ENCODE measurements around the gene TMOD1. TPM values are rescaled to one million over a fixed set of nuclear protein-coding genes. Genes with fewer than 3 reads are reported as not detected.

The TMOD1 gene
- total RNA-seq, 1 donor from 2014 or later: 0.49 TPM

DNA sequence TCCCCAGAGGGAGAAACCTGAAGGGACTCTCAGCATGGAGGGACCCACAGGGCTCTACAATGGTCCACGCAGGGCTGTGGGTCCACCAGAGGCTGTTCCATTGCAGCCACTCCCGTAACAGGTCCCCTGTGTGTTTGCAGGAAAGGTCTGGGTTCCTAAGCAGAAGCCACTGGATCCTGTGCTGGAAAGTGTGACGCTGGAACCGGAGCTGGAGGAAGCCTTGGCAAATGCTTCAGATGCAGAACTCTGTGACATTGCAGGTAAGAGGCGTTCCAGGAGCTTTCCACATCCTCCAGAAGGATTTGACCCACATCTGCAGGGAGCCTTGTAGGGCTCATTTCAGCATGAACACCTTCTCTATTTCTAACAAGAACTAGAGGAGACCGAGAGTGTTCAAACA, 51.7 kb downstream of the TMOD1 start:
- H3K9me3 Mint-ChIP-seq: no peaks in the 10 kb centered on the region
- no peak overlapping the region for H3K27ac Mint-ChIP-seq
- no peaks in the 10 kb centered on the region for H3K36me3 Mint-ChIP-seq
- H3K4me3 Mint-ChIP-seq: no peak overlapping the region
- peaks cover 58% of the 10 kb centered on the region for H3K27me3 Mint-ChIP-seq (ENCODE audit: low read depth)
- H3K4me1 Mint-ChIP-seq: no peaks in the 10 kb centered on the region
- no peak for DNase-seq (ENCODE audit: low spot score in 2 of 2, unreplicated experiment in 2 of 2)
- TF ChIP-seq, protein P1, sequence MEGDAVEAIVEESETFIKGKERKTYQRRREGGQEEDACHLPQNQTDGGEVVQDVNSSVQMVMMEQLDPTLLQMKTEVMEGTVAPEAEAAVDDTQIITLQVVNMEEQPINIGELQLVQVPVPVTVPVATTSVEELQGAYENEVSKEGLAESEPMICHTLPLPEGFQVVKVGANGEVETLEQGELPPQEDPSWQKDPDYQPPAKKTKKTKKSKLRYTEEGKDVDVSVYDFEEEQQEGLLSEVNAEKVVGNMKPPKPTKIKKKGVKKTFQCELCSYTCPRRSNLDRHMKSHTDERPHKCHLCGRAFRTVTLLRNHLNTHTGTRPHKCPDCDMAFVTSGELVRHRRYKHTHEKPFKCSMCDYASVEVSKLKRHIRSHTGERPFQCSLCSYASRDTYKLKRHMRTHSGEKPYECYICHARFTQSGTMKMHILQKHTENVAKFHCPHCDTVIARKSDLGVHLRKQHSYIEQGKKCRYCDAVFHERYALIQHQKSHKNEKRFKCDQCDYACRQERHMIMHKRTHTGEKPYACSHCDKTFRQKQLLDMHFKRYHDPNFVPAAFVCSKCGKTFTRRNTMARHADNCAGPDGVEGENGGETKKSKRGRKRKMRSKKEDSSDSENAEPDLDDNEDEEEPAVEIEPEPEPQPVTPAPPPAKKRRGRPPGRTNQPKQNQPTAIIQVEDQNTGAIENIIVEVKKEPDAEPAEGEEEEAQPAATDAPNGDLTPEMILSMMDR (IDR thresholded peaks at IDR 0.05; ENCODE audit: unreplicated experiment): no peak

DNA sequence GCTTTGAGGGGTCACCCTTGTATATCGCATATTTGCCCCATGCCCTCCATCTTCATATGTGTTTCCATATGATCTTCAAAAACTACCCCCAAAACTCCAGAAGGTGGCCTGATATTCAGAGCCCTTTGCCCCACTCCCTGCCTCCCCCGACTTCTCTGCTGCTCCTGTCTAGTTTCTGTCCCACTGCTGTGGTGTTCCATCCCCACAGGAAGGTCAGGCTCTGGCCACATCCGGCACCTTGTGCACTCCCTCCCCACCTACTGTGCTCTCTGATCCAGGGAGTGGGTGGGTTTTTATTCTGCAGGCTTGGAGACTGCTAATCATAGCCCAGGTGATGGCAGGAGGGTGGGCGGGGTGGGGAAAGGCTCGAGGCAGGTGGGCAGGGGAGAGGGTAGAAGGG, 52.4 kb downstream of the TMOD1 start:
- no peaks in the 10 kb centered on the region for H3K4me1 Mint-ChIP-seq
- H3K27me3 Mint-ChIP-seq (ENCODE audit: low read depth): peaks cover 57% of the 10 kb centered on the region
- H3K4me3 Mint-ChIP-seq: no peak overlapping the region
- DNase-seq (ENCODE audit: low spot score in 2 of 2, unreplicated experiment in 2 of 2): no peak
- H3K36me3 Mint-ChIP-seq: no peaks in the 10 kb centered on the region
- no peak overlapping the region for H3K27ac Mint-ChIP-seq
- TF ChIP-seq, protein P1 (IDR thresholded peaks at IDR 0.05; ENCODE audit: unreplicated experiment): no peak
- H3K9me3 Mint-ChIP-seq: no peaks in the 10 kb centered on the region

DNA sequence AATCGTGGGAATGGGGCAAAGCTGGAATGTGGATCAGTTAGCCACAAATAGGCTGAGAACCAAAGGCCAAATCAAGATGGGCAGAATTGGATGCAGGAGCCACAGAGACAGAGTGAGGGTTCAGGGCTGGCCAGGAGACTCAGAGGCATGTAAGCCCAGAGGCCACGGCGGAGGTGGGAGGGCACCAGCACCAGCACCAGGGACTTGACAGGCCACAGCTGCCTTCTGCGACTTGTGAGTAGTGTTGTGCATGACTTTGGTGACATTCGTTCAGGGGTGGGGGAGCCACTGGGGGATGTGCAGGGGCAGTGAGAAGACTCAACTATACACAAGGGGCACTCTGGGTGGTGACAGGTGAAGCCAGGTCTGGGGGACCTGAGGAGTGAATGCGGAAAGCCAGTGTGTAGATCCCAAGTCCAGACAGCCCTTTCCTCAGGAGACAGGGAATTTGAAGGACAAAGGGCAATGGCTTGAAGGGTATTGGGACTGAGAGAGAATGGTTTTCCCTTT, 53.2 kb downstream of the TMOD1 start:
- H3K27me3 Mint-ChIP-seq (ENCODE audit: low read depth): peaks cover 52% of the 10 kb centered on the region
- no peaks in the 10 kb centered on the region for H3K4me1 Mint-ChIP-seq
- no peak for DNase-seq (ENCODE audit: low spot score in 2 of 2, unreplicated experiment in 2 of 2)
- no peaks in the 10 kb centered on the region for H3K9me3 Mint-ChIP-seq
- TF ChIP-seq, protein P1 (IDR thresholded peaks at IDR 0.05; ENCODE audit: unreplicated experiment): no peak
- H3K4me3 Mint-ChIP-seq: no peak overlapping the region
- no peaks in the 10 kb centered on the region for H3K36me3 Mint-ChIP-seq
- no peak overlapping the region for H3K27ac Mint-ChIP-seq

DNA sequence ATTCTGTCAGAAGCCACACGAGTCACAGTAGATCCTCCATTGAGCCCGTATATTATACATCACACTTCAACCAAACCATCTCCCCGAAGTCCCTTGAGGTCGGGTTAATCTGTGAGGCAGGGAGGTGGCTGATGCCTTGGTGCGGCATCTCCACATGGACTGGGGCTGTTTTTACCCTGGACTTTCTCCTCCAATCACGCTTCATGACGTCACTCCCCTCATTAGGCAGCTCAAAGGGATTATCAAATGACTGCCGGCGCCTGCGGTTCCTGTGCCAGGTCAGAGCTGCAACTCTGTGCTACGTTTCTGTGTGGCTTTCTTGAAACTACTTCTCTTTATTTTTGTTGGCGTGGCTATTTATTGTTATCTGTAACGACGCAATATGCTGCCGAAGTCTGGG, 53.7 kb downstream of the TMOD1 start:
- Mint-ChIP-seq H3K36me3 (no peaks in the 10 kb centered on the region), H3K27ac (no peak overlapping the region), H3K4me1 (no peaks in the 10 kb centered on the region), H3K27me3 (ENCODE audit: low read depth) (peaks cover 52% of the 10 kb centered on the region), H3K9me3 (no peaks in the 10 kb centered on the region), H3K4me3 (no peak overlapping the region)
- no peak for DNase-seq (ENCODE audit: low spot score in 2 of 2, unreplicated experiment in 2 of 2)
- TF ChIP-seq, protein P1 (IDR thresholded peaks at IDR 0.05; ENCODE audit: unreplicated experiment): no peak

DNA sequence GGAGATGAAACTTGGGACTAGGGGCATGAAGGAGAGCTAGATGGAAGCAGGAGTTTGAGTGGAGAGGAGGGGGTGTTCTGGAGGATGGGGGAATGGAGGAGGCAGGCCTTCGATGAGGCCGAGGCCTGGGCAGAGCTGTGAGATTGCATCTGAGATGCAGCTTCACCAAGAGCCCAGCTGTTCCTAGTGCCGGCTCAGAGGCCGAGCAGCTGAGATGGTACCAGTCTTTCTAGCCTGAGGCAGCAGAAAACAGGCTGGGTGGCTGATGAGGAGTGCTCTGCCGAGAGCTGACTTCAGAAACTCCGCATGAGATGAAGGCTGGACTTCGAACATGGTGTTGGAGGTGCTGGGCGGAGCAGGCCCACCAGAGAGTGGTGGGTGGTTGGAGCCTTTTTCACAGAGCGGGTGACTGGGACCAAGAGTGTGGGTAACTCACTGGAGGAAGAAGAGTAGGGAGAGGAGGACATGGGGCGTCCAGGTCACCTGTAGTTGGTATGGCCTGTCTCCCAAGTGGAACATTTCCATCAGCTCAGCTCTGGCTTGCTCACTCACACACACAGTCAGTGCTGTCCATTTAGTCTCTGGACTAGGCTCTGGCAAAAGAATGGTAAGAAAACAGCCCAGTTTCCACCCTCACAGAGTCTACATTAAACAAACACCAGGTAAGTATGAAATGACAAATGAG, 54.7 kb downstream of the TMOD1 start:
- no peak overlapping the region for H3K4me3 Mint-ChIP-seq

More for the DNA sequence above, 54.7 kb downstream of the TMOD1 start:
- Mint-ChIP-seq H3K27me3 (ENCODE audit: low read depth) (peaks cover 48% of the 10 kb centered on the region), H3K4me1 (no peaks in the 10 kb centered on the region), H3K27ac (no peak overlapping the region), H3K36me3 (no peaks in the 10 kb centered on the region), H3K9me3 (no peaks in the 10 kb centered on the region)
- no peak for DNase-seq (ENCODE audit: low spot score in 2 of 2, unreplicated experiment in 2 of 2)
- TF ChIP-seq, protein P1 (IDR thresholded peaks at IDR 0.05; ENCODE audit: unreplicated experiment): no peak
